B cell (primary cell): Measurements from ENCODE around the gene ABCA8.

Source experiments
- CTCF ChIP-seq: fragments of 200-600 bp; IDR thresholded peaks from one replicate; pipeline ENCODE4 v1.8.0; 2022; ENCODE audit warnings: antibody characterized with exemption, mild to moderate bottlenecking
- EZH2 ChIP-seq: IDR thresholded peaks from 2 replicates; pipeline ENCODE4 v1.6.1; 2012; ENCODE audit warnings: borderline replicate concordance, low read depth, mild to moderate bottlenecking, moderate library complexity, low read length; ENCODE audit not compliant: insufficient read depth, poor library complexity, severe bottlenecking

DNA sequence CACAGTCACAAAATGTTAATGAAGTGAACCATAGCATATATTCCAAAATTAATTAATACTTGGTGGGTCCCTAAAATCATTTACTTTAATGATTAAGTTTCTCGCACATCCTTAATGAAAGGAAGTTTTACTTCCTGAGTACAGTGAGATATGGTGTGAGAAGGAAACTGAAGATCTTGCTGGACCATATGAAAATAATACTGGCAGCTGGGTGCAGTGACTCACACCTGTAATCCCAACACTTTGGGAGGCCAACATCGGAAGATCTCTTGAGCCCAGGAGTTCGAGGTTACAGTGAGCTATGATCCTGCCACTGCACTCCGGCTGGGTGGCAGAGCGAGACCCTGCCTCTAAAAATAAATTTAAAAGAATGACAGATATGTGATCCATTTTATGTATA lies 62.5 kb downstream of the ABCA8 start:
- TF ChIP-seq CTCF (no peak), EZH2 (no peak)
